IMR-90 (cell line): Measurements from ENCODE around the gene DKK3. TPM values are rescaled to one million over a fixed set of nuclear protein-coding genes. Genes with fewer than 3 reads are reported as not detected.

Experiments used
- USF2 ChIP-seq: fragments of 150-350 bp; IDR thresholded peaks from 2 replicates; pipeline ENCODE4 v1.6.1; 2017; ENCODE audit warnings: mild to moderate bottlenecking, antibody characterized with exemption, low read length, low read depth
- polyA plus RNA-seq, 3 experiments: library from polyadenylated mRNA; depleted of rRNA; stranded (reverse); fragments of >200 nt; gene quantifications; 2 replicates each; pipeline ENCODE4 v1.2.3, GENCODE V29; 2012; ENCODE audit warnings: low replicate concordance in 1 of 3
- total RNA-seq: library from RNA; depleted of rRNA; stranded (reverse); fragments of >200 nt; gene quantifications from 2 replicates; pipeline ENCODE4 v1.2.3, GENCODE V29; 2012

DKK3 gene
- total and polyA plus RNA-seq, 2 of the 4 experiments (the other 2 are of a cell fraction) = 453 to 964 TPM

- no peak for TF ChIP-seq USF2
These were observed 45.4 kb upstream of the DKK3 start (continued) for GRCh38 chr11:12053606-12054361.
